ENCODE measurements around the gene KRTAP10-1.
"Not testable (repeated sequence)": the region's sequence is repeated elsewhere in the genome, so short reads cannot be mapped to it uniquely, and the experiment has no call there.

KRTAP10-1 gene

GRCh38 chr21:44569861-44570517 is 30.0 kb upstream of the KRTAP10-1 start:
- no peak for DNase-seq

GRCh38 chr21:44568667-44569556 is 28.9 kb upstream of the KRTAP10-1 start:
- DNase-seq: no peak

GRCh38 chr21:44568261-44568660 is 28.3 kb upstream of the KRTAP10-1 start:
- DNase-seq: no peak

GRCh38 chr21:44567481-44568171 is 27.6 kb upstream of the KRTAP10-1 start:
- DNase-seq: no peak

GRCh38 chr21:44566403-44566802 is 26.4 kb upstream of the KRTAP10-1 start:
- no peak for DNase-seq

GRCh38 chr21:44564886-44565598 is 25.0 kb upstream of the KRTAP10-1 start:
- DNase-seq: no peak

GRCh38 chr21:44564099-44564498 is 24.1 kb upstream of the KRTAP10-1 start:
- DNase-seq: no peak

- DNase-seq: no peak
Observed at GRCh38 chr21:44558695-44559094, 18.7 kb upstream of the KRTAP10-1 start, which contains the start of gene KRTAP10-3. Gene KRTAP10-3, minus strand, starts transcription at chr21:44558795. Its CDS starts 80 bp downstream, at chr21:44558715.

GRCh38 chr21:44558329-44558675 is 18.3 kb upstream of the KRTAP10-1 start:
- DNase-seq: not testable (repeated sequence)

GRCh38 chr21:44557491-44558328 is 17.7 kb upstream of the KRTAP10-1 start:
- DNase-seq: no peak

GRCh38 chr21:44556879-44557278 is 16.9 kb upstream of the KRTAP10-1 start:
- DNase-seq: no peak

- DNase-seq: no peak
Observed at GRCh38 chr21:44555200-44555875, 15.3 kb upstream of the KRTAP10-1 start.

- no peak for DNase-seq
Observed at GRCh38 chr21:44552681-44553080, 12.7 kb upstream of the KRTAP10-1 start.

GRCh38 chr21:44552136-44552535 is 12.1 kb upstream of the KRTAP10-1 start:
- DNase-seq: no peak

- DNase-seq: no peak
Observed at GRCh38 chr21:44551340-44551961, 11.5 kb upstream of the KRTAP10-1 start, which contains the start of gene KRTAP10-2. Gene KRTAP10-2, minus strand, starts transcription at chr21:44551505. Its CDS starts 47 bp downstream, at chr21:44551458.

- no peak for DNase-seq
Observed at GRCh38 chr21:44550807-44551206, 10.8 kb upstream of the KRTAP10-1 start.

- DNase-seq: not testable (repeated sequence)
Observed at GRCh38 chr21:44550285-44550684, 10.3 kb upstream of the KRTAP10-1 start.

- DNase-seq: no peak
Observed at GRCh38 chr21:44549525-44550211, 9.7 kb upstream of the KRTAP10-1 start.

GRCh38 chr21:44548922-44549321 is 8.9 kb upstream of the KRTAP10-1 start:
- DNase-seq: no peak

- no peak for DNase-seq
Observed at GRCh38 chr21:44548381-44548780, 8.4 kb upstream of the KRTAP10-1 start.

Data from fibroblast of skin of back (primary cell).